ENCODE measurements around the gene ASXL2. TPM values are rescaled to one million over a fixed set of nuclear protein-coding genes. Genes with fewer than 3 reads are reported as not detected.

ASXL2 gene
- total and polyA plus RNA-seq, 2 of the 13 experiments (the other 11 are each of a cell fraction or from before 2014, with no cell fraction given), result 12.1 to 19.2 TPM

DNA sequence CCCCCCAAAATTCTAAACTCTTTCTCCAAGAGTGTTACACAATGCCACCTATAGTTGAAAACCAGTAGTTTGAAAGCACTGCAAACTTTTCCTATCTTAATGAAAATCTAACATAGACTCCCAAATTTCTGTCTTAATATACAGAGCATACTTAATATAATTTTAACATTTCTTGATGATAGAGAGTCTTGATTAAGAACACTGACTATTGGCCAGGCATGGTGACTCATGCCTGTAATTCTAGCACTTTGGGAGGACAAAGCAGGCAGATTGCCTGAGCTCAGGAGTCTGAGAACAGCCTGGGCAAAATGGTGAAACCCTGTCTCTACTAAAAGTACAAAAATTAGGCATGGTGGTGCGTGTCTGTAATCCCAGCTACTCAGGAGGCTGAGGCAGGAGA, 34.2 kb downstream of the ASXL2 start (continued):
- TF ChIP-seq, protein P1, sequence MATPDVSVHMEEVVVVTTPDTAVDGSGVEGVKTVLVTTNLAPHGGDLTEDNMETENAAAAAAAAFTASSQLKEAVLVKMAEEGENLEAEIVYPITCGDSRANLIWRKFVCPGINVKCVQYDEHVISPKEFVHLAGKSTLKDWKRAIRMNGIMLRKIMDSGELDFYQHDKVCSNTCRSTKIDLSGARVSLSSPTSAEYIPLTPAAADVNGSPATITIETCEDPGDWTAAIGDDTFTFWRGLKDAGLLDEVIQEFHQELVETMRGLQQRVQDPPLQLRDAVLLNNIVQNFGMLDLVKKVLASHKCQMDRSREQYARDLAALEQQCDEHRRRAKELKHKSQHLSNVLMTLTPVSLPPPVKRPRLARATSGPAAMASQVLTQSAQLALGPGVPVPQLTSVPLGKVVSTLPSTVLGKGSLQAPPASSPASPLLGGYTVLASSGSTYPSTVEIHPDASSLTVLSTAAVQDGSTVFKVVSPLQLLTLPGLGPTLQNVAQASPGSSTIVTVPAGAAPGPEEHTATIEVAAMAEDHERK (CRISPR knock-in tag; IDR thresholded peaks at IDR 0.05; ENCODE audit: low read depth), result no peak
- TF ChIP-seq SIN3B (IDR thresholded peaks at IDR 0.05; ENCODE audit: low read length), result no peak

DNA sequence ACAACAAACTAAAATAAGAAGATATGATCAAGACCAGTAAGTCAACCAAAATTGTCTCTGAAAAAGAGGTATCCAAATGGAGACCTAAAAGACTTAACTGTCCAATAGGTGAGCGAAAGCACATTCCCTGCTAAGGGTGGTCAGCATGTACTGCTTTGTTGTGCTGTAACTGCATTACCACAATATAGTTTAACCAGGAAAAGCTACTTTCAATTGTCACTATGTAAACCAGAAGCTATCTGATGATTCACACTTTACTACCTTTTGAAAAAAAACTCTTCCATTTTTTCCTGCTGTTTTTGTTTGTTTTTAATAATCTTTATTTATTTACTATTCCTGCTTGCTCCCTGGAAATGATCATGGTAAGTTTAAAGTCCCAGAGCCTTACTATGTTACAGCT, 36.1 kb downstream of the ASXL2 start:
- no peak overlapping the region for H3K4me3 ChIP-seq (replicated peaks in 1 of 3; ENCODE audit: insufficient read depth in 1 of 3, low read depth in 2 of 3, low read length in 3 of 3)
- POLR2A ChIA-PET, result no interaction called here
- peaks cover 7 to 47% of the 10 kb centered on the region in 2 experiments; a peak in 4 of 5 replicates for H3K36me3 ChIP-seq (replicated peaks in 1 of 2; ENCODE audit: control insufficient read depth in 1 of 2, insufficient read depth in 2 of 2, low read length in 2 of 2)
- intact Hi-C loops (cut with micrococcal nuclease; ENCODE audit: unreplicated experiment), result no loop called here
- H3K4me2 ChIP-seq (ENCODE audit: low read depth, low read length), result no peak overlapping the region
- H4K20me1 ChIP-seq (ENCODE audit: insufficient read depth, low read length), result no peaks in the 10 kb centered on the region; the same call in 1 of the 2 replicates
- ATAC-seq (no peak), FAIRE-seq (no peak), DNase-seq (ENCODE audit: low spot score) (no peak)
- no peak overlapping the region for H2AFZ ChIP-seq (ENCODE audit: low read length)
- peaks cover 30% of the 10 kb centered on the region for H3K79me2 ChIP-seq (ENCODE audit: insufficient read depth, low read length)
- H3K9ac ChIP-seq (ENCODE audit: insufficient read depth, low read depth, low read length), result no peak overlapping the region
- TF ChIP-seq, protein P2, sequence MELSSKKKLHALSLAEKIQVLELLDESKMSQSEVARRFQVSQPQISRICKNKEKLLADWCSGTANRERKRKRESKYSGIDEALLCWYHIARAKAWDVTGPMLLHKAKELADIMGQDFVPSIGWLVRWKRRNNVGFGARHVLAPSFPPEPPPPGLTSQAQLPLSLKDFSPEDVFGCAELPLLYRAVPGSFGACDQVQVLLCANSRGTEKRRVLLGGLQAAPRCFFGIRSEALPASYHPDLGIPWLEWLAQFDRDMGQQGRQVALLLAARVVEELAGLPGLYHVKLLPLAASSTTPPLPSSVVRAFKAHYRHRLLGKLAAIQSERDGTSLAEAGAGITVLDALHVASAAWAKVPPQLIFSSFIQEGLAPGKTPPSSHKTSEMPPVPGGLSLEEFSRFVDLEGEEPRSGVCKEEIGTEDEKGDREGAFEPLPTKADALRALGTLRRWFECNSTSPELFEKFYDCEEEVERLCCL (CRISPR knock-in tag; IDR thresholded peaks at IDR 0.05; ENCODE audit: borderline replicate concordance), result no peak
- H3K27me3 ChIP-seq (ENCODE audit: control insufficient read depth in 1 of 2, insufficient read depth in 2 of 2, low read length in 2 of 2), result no peaks in the 10 kb centered on the region
- no TSS peak for BruUV-seq (replicated peaks)
- in situ Hi-C loops (cut with HindIII; ENCODE audit: extremely low pct_ligation_motif_present, low pct_unique_long_range_greater_than_20kb), result no loop called here
- no peak overlapping the region for H3K27ac ChIP-seq (ENCODE audit: extremely low read length, insufficient read depth, low read length)
- CTCF ChIA-PET (ENCODE audit: low intra/inter-chr PET ratio, low total read pairs), result no interaction called here
- WGBS (ENCODE audit: low lambda C conversion rate), result 96% methylated on average over 1 of the region's 1 CpG
- H3K9me3 ChIP-seq (ENCODE audit: low read length), result no peaks in the 10 kb centered on the region
- peaks cover 16% of the 10 kb centered on the region for H3K4me1 ChIP-seq (ENCODE audit: insufficient read depth, low read length)
